Stimulated activated CD4-positive, alpha-beta T cell treated with anti-CD3 and anti-CD28 coated beads, Interleukin-2, amount 100 ng/mL, for 24 hours (primary cell): ENCODE measurements around the gene TEDDM1.

Experiments used
- DNase-seq, 2 donors: peaks; one replicate each; pipeline ENCODE4 v3.0.0-alpha.2; 2020

The TEDDM1 gene

DNA sequence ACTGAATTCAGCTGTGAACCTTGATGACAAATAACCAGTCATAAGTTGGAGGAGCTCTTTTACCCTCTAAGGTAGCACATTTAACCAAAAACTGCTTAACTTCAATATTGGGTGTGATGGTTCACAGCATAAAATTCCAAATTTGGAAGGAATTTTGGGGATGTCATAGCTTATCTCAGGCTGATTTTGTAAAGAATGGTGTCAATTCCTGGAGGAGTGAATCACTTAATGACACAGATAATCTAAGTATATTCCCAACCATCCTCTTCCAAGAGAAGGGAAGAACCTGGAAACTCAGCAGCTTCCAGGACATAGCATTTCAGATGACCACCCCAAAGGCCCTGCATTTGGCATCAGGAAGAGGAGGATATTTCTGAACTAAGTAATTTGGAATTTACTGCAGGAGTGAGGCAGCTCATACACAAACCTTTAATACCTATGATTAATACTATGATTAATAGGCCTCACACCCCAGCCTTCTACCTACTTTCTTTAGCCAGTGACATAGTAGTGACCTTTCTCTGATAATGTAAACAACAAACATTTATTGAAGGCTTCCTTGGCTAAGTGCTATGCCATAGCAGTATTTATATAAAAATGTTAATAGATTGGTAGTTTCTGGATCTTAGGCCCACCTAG lies 23.4 kb downstream of the TEDDM1 start:
- no peak for DNase-seq

DNA sequence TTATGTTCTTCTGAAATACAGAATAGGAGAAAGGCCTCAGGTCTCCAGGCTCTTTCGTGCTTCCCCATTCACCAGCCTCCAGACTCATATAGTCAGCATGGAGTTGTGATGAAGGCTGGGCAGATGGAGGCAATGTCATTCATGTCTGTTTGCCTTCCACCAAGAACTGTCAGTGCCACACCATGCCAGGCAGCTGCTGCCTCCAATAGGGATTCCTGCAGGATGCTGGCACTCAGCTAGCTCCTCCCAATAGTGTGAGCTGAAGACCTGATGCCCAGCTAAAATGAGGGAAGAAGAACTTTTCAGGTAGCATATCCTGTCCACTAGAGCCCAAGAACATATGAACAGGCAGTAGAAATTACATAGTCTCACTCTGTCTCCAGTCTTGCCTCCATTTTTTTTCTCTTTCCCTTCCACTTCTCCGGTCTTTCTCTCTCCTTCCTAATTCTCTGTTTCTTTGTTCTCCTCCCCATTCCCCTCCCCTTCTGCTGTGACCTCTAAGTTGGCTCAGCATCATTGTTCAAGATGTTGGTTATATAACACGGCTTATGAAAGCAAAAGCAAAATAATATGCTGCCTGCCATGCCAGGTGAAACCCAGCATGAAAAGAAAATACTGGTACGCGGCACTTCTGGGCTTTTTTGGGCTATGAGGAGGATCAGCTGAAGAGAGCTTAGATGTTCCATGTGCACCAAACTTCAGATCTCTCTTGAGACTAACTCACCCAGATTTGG lies 26.2 kb downstream of the TEDDM1 start:
- DNase-seq: no peak

DNA sequence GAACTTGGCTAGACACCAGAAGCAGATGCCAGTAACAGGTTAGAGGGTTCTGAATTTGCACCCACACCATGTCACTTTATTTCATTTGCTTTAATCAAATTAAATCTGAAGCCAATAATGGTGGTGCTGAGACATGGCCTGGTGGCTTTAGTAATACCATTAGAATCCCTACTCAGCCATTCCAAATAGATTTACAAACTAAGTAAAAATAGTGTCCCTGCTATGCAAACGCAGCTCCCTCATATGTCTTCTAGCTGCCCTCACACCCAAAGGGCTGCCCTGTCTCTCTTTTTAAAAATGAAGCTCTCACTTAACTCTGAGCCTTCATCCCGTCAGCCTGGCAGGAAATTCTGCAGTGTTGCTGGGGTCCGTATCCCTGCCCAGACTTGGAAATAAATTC lies 29.9 kb downstream of the TEDDM1 start:
- DNase-seq: no peak

DNA sequence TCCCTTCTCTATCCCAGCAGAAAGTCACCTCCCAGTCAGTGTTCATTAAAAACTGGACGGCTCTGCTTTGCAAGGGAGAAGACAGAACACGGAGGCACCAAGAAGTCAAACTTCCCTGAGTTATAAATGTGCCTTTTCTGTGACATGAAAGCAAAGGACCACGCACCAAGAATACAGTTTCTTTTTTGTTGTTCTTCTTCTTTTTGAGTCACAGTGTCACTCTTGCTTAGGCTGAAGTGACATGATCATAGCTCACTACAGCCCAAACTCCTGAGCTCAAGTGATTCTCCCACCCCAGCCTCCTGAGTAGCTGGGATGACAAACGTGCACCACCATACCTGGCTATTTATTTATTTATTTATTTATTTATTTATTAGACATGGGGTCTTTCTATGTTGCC lies 31.6 kb downstream of the TEDDM1 start:
- no peak for DNase-seq

DNA sequence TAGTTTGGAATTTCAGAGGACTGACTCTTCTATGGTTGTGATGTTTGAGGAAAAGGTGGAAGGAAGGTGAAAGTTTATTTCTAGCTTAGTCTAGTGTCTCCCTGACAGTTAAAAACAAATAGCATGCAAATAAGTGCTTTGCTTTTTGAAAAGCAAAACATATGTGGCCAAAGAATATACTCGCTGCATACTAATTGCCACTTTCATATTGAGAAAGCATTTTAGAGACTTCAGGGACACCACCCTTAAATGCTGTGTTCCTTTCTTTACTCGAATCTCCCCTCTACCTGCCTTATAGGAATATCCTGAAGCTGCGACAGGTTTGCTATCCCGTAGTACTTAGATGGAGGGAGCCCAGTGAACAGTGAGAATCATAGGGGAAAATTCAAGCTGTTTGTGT lies 32.1 kb downstream of the TEDDM1 start:
- DNase-seq: no peak

DNA sequence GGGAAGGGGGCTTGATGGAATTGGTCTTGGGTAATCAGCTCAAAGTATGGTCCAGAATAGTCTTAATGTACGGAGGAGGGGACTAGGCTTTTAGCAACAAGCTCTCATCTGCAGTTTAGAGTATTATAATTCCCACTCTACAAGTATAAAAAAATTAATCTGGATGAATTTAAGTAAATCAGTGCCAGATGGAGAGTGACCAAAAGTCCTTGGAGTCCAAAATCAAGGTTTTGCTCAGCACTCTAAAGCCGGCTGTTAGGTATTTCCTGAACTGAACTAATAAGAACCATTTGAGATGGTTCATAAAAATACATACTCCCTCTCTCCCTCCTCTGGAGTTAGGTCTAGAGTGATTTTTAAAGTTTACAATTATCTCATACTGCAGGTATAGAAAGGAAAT lies 32.5 kb downstream of the TEDDM1 start:
- no peak for DNase-seq

DNA sequence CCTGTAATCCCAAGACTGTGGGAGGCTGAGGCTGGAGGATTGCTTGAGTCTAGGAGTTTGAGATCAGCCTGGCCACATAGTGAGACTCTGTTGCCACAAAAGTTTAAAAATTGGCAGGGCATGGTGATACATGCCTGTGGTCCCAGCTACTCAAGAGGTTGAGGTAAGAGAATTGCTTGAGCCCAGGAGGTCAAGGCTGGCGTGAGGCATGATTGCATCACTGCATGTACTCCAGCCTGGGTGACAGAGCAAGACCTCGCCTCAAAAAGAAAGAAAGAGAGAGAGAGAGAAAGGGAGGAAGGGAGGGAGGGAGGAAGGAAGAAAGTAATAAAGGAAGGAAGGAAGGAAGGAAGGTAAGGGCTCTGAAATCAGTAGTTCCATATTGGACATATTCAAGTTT lies 33.9 kb downstream of the TEDDM1 start:
- no peak for DNase-seq

DNA sequence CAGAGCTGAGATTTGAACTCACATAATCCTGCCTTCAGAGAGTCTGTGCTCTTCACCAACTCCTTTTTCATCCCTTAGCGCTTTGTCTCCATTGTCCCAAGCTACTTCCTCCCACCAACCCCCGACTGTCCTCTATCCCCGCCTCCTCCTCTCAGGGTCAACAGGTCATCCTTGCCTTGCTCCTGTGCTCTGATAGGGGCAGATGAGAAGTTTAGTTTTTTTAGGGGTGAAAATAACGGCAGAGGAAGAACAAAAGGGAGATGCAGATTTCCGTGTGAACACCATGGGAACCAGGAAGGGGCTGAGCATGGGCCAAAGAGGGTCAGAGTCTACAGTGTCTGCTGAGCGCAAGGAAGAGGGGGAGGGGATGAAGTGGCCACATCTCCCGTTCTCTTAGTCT lies 40.8 kb downstream of the TEDDM1 start:
- no peak for DNase-seq

DNA sequence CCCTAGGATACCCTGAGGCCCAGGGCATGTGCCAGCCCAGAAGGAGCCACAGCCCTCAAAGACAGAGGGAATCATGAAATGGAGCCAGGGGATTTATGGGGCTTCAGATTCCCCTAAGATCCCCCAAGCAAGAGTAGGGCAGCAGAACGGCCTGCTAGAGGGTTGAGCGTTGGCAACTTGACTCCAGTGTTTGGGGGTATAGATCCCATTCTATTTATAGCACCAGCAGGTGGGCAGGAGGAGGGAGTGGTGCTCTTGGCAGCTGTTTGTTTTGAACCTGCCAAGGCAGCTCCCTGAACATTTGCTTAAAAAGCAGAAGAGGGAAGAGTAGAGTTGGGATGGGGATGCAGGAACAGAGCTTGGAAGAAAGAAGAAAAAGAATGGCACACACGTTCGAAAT lies 42.6 kb downstream of the TEDDM1 start:
- DNase-seq: no peak

DNA sequence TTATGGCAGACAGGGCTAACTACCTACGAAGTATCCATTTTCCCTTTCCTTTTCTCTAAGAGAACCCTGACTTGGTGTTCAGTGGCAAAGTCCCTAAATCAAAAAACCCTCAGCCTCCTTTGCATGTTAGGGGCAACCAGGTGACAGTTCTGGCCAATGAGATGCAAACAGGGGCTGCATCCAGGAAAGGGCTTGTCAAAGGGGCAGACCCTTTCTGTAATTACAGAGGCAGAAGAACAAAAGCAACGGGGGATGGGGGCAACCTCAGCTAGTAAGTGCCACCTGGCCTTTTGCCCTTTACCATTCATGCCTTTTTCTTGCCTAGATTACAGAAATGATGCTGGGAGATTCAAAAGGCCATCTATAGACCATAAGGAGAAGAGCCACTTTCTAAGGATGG lies 43.3 kb downstream of the TEDDM1 start:
- no peak for DNase-seq

DNA sequence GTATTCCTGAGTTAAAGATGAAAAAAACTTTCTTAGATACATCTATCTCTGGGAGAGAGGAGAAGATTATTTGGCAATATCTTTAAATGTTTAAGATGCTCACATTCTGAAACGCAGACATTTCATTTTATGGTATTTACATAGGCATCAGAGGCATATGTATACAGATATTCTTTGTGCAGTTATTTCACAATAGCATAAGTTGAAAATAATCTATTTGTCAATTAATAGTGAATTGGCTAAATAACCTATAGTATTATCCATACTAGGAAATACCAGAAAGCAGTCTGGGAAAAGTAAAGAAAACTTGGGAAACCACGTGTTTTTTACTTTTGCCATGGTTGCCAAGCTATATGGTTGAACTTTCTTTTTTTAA lies 44.8 kb downstream of the TEDDM1 start:
- DNase-seq: no peak

DNA sequence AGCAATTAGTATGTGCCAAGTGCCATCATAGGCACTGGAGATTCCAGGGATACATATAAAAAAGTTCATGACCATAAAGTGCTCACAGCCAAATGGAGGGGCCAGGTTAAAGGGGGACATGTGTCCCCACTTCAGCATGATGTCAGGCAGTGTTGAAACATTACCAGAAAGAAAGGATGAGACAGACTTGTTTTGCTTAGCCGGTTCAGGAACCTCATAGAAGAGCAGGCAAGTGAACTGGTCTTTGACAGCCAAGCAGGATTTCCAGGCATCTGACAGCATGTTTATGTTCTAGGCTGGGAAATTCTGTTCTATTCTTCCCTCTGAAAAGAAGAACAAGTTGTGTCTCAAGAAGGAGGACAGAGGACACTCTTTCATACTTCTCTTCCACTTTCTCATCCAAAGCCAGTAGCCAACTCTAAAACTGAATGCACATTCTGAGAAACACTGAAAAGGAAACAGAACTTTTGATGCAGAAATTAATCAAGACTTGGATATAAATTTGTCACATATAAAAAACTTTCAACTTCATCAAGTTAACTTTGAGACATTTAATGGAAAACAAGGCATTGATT lies 48.6 kb downstream of the TEDDM1 start:
- no peak for DNase-seq

DNA sequence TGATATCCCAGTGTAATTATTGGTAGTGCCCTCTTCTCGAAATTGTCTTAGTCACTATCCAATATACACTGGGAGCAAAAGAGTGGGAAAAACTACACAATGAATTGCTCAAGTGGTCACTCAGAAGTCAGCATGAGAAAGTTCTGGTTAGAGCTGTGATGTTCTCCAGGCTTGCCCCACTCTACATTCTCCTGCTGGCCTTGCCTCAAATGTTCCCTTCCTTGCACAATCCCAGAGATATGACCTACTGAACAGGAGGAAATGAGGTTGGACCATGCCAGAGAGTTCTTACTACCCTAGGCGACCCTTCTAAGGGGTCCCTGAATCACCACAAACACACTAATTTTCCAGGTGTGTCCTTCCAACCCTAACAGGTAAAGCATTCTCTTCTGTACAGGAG lies 49.6 kb downstream of the TEDDM1 start:
- no peak for DNase-seq

DNA sequence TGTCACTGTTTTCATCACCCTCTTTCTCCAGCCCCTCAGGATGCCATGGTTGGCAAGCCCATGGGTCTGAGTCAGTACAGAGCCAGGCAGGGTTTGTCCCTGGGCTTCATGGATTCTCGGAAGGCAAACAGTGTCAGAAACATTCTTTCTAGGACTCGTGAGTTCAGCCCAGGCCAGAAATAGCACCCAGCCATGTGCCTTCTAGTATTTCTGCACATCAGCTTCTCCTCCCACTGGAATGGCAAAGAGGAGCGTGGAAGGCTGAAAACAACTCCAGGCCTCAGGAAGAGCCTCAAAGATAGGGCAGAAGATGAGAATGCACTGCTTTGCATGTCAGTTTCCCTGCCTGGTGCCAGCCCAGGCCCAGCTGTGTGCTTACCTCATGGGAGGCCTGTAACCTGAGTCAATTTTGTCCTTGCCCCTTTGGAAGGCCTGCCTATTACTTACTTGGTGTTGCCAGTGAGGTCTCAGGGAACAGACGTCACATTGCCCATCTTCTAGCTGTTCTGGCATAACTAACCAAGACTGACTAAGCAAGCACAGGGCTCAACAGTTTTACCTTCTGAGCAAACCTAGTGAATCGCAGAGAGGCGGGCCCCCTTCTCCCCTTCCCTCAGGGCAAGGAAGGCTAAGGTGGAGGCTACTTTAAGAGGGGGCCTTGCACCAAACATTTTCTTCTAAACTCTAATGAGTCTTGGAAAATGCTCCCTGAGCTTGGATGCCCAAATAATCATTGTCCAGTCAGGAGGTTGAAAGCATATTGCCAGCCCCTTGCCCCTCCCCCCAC lies 51.3 kb downstream of the TEDDM1 start:
- no peak for DNase-seq
